Liver (tissue), 9 donors: ENCODE results near the gene CDON. TPM values are rescaled to one million over a fixed set of nuclear protein-coding genes. Genes with fewer than 3 reads are reported as not detected.

ENCODE experiments used
- DNase-seq: peaks from one replicate; pipeline ENCODE4 v3.0.0-alpha.2; 2017; ENCODE audit warnings: low spot score
- H3K27ac ChIP-seq, 2 donors: one replicate each; pipeline ENCODE4 v1.7.0; 2013; ENCODE audit warnings: inconsistent platforms in 2 of 2, low read length in 2 of 2, control low read depth in 1 of 2, low read depth in 1 of 2, mild to moderate bottlenecking in 1 of 2
- H3K27me3 ChIP-seq, 4 donors: one replicate each; pipeline versions ENCODE4 v1.6.1 to v1.7.0; 2013; ENCODE audit warnings: low read length in 3 of 4, inconsistent platforms in 1 of 4, mild to moderate bottlenecking in 1 of 4, moderate library complexity in 1 of 4; ENCODE audit not compliant: control insufficient read depth in 4 of 4, insufficient read depth in 4 of 4
- H3K36me3 ChIP-seq, 4 donors: one replicate each; pipeline versions ENCODE4 v1.6.1 to v1.7.0; 2013; ENCODE audit warnings: low read length in 3 of 4, mild to moderate bottlenecking in 3 of 4, low read depth in 1 of 4, moderate library complexity in 1 of 4; ENCODE audit not compliant: control insufficient read depth in 4 of 4, insufficient read depth in 3 of 4
- H3K4me1 ChIP-seq, 4 donors: one replicate each; pipeline versions ENCODE4 v1.6.1 to v1.7.0; 2013; ENCODE audit warnings: low read length in 3 of 4, mild to moderate bottlenecking in 3 of 4, moderate library complexity in 1 of 4; ENCODE audit not compliant: control insufficient read depth in 4 of 4, insufficient read depth in 4 of 4
- H3K4me3 ChIP-seq, 3 donors: one replicate each; pipeline versions ENCODE4 v1.6.1 to v1.7.0; 2013; ENCODE audit warnings: low read length in 3 of 3, control low read depth in 1 of 3, low read depth in 1 of 3, mild to moderate bottlenecking in 1 of 3
- H3K9ac ChIP-seq, 2 donors: one replicate each; pipeline ENCODE4 v1.7.0; 2013; ENCODE audit warnings: low read length in 2 of 2, mild to moderate bottlenecking in 2 of 2, moderate library complexity in 2 of 2, control low read depth in 1 of 2, low read depth in 1 of 2
- H3K9me3 ChIP-seq, 4 donors: one replicate each; pipeline versions ENCODE4 v1.6.1 to v1.7.0; 2013; ENCODE audit warnings: low read length in 3 of 4; ENCODE audit not compliant: control insufficient read depth in 4 of 4
- EGR1 ChIP-seq, 2 donors: IDR thresholded peaks; 2 replicates each; pipeline ENCODE4 v1.6.1; 2016 to 2018; ENCODE audit warnings: antibody characterized with exemption in 2 of 2, low read depth in 2 of 2
- FOXA2 ChIP-seq: IDR thresholded peaks from 2 replicates; pipeline ENCODE4 v1.6.1; 2016; ENCODE audit warnings: antibody characterized with exemption
- GABPA ChIP-seq, 2 donors: IDR thresholded peaks in 1 of 2; conservative IDR thresholded peaks in 1 of 2; 2 replicates each; pipeline ENCODE4 v1.6.1; 2016; ENCODE audit warnings: antibody characterized with exemption in 2 of 2, mild to moderate bottlenecking in 1 of 2, moderate library complexity in 1 of 2
- HNF4G ChIP-seq: IDR thresholded peaks from 2 replicates; pipeline ENCODE4 v1.6.1; 2016; ENCODE audit warnings: antibody characterized with exemption
- JUND ChIP-seq, 2 donors: IDR thresholded peaks; 2 replicates each; pipeline ENCODE4 v1.6.1; 2016; ENCODE audit warnings: antibody characterized with exemption in 2 of 2
- NR2F2 ChIP-seq: IDR thresholded peaks from 2 replicates; pipeline ENCODE4 v1.6.1; 2016; ENCODE audit warnings: antibody characterized with exemption
- RAD21 ChIP-seq, 2 donors: IDR thresholded peaks; 2 replicates each; pipeline ENCODE4 v1.6.1; 2016; ENCODE audit warnings: antibody characterized with exemption in 2 of 2, mild to moderate bottlenecking in 2 of 2
- REST ChIP-seq: IDR thresholded peaks from 2 replicates; pipeline ENCODE4 v1.6.1; 2016; ENCODE audit warnings: antibody characterized with exemption, mild to moderate bottlenecking
- RXRA ChIP-seq, 2 donors: IDR thresholded peaks; 2 replicates each; pipeline ENCODE4 v1.6.1; 2017 to 2018; ENCODE audit warnings: antibody characterized with exemption in 2 of 2, mild to moderate bottlenecking in 1 of 2
- SP1 ChIP-seq: IDR thresholded peaks from 2 replicates; pipeline ENCODE4 v1.6.1; 2018; ENCODE audit warnings: antibody characterized with exemption, mild to moderate bottlenecking
- TAF1 ChIP-seq: conservative IDR thresholded peaks from 2 replicates; pipeline ENCODE4 v1.6.1; 2016; ENCODE audit warnings: antibody characterized with exemption, mild to moderate bottlenecking
- ZBTB33 ChIP-seq: IDR thresholded peaks from 2 replicates; pipeline ENCODE4 v1.6.1; 2016; ENCODE audit warnings: antibody characterized with exemption
- WGBS: extraction: QIAGEN DNeasy Blood & Tissue Kit; methylation state at CpG from one replicate; pipeline ENCODE4 v1.1.7; 2013; 5-methylcytosine and 5-hydroxymethylcytosine counted together
- polyA plus RNA-seq, 2 donors: library from polyadenylated mRNA; stranded (reverse) in 1 of 2; unstranded in 1 of 2; fragments of 200-250 nt in 1 of 2; fragments of >200 nt in 1 of 2; fragmentation: Nextera tagmentation in 1 of 2; extraction: Ambion mirVana in 1 of 2; gene quantifications; one replicate each; pipeline versions ENCODE4 v1.2.1 to v1.2.3, GENCODE V29; 2013 to 2015
- total RNA-seq, 2 donors: library from RNA; depleted of rRNA; stranded (reverse); fragments of >200 nt; gene quantifications; one replicate each; pipeline ENCODE4 v1.2.3, GENCODE V29; 2014
- TF ChIP-seq, protein P1 (sequence below): fragments of 150-350 bp; IDR thresholded peaks from 2 replicates; pipeline ENCODE4 v1.5.1; 2017; ENCODE audit warnings: improper control_type of control experiment, low read depth, low read length; ENCODE audit not compliant: missing input control
- donor health status: healthy.
- donor health status: healthy.
- donor health status: healthy.
- donor health status: healthy.
- donor health status: healthy.

CDON gene
- total and polyA plus RNA-seq, 4 donors, result 0.69 to 7.4 (median 3.9) TPM

DNA sequence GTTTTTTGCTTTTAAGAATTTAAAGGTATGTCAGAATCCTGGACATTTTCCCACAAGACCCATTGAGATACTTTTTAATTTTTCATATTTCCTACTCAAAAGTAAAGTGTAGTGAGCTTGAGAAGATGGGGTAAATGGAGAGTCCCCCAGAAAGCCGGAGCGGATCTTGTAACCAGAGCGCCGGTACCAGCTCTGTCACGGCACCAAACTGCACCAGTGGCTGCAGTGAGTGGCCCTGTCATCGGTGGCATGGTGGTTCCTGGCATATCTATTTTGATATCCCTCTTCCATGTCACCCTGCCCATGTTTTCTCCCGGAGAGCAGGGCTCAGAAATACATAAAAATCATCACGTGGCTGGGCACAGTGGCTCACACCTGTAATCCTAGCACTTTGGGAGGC lies 139.0 kb downstream of the CDON start:
- Histone ChIP-seq H3K9me3 (no peaks in the 10 kb centered on the region), H3K27ac (no peak overlapping the region), H3K4me3 (no peak overlapping the region), H3K9ac (no peak overlapping the region), H3K4me1 (peaks cover 3 to 15% (median 7%) of the 10 kb centered on the region in 4 donors), H3K36me3 (no peaks in the 10 kb centered on the region), H3K27me3 (no peaks in the 10 kb centered on the region)
- DNase-seq, result no peak
- TF ChIP-seq REST (no peak), JUND (IDR thresholded peaks at IDR 0.05) (no peak), HNF4G (no peak)
- 89% methylated on average over 8 of the region's 8 CpGs for WGBS

GRCh38 chr11:125923012-125923579 lies 139.6 kb downstream of the CDON start:
- Histone ChIP-seq H3K27me3 (no peaks in the 10 kb centered on the region), H3K4me1 (peaks cover 3 to 15% (median 7%) of the 10 kb centered on the region in 4 donors), H3K4me3 (no peak overlapping the region), H3K27ac (no peak overlapping the region), H3K36me3 (no peaks in the 10 kb centered on the region), H3K9me3 (no peaks in the 10 kb centered on the region), H3K9ac (no peak overlapping the region)
- peak; percentile 58 for DNase-seq
- WGBS, result 7% methylated on average over 8 of the region's 8 CpGs
- TF ChIP-seq, protein P1, sequence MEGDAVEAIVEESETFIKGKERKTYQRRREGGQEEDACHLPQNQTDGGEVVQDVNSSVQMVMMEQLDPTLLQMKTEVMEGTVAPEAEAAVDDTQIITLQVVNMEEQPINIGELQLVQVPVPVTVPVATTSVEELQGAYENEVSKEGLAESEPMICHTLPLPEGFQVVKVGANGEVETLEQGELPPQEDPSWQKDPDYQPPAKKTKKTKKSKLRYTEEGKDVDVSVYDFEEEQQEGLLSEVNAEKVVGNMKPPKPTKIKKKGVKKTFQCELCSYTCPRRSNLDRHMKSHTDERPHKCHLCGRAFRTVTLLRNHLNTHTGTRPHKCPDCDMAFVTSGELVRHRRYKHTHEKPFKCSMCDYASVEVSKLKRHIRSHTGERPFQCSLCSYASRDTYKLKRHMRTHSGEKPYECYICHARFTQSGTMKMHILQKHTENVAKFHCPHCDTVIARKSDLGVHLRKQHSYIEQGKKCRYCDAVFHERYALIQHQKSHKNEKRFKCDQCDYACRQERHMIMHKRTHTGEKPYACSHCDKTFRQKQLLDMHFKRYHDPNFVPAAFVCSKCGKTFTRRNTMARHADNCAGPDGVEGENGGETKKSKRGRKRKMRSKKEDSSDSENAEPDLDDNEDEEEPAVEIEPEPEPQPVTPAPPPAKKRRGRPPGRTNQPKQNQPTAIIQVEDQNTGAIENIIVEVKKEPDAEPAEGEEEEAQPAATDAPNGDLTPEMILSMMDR, result peak; percentile 85
- TF ChIP-seq RAD21 (IDR thresholded peaks at IDR 0.05) (peak; percentile 92 to 96), RXRA (IDR thresholded peaks at IDR 0.05) (no peak)

- no peaks in the 10 kb centered on the region for H3K27me3 ChIP-seq
- 86% methylated on average over 3 of the region's 3 CpGs for WGBS
- no peaks in the 10 kb centered on the region for H3K36me3 ChIP-seq
- peaks cover 3 to 15% (median 7%) of the 10 kb centered on the region in 4 donors for H3K4me1 ChIP-seq
- H3K4me3 ChIP-seq, result no peak overlapping the region
- H3K9ac ChIP-seq, result no peak overlapping the region
- no peak for DNase-seq
- H3K27ac ChIP-seq, result no peak overlapping the region
- no peaks in the 10 kb centered on the region for H3K9me3 ChIP-seq
- TF ChIP-seq RAD21 (IDR thresholded peaks at IDR 0.05) (no peak), GABPA (IDR thresholded peaks at IDR 0.05 in 1 of 2, conservative IDR thresholded peaks at IDR 0.05 in 1 of 2) (no peak), REST (no peak), SP1 (no peak), TAF1 (no peak), EGR1 (IDR thresholded peaks at IDR 0.05; ENCODE audit: low read depth in 2 of 2) (no peak), NR2F2 (no peak), FOXA2 (no peak), ZBTB33 (no peak), RXRA (IDR thresholded peaks at IDR 0.05) (no peak)
- TF ChIP-seq, protein P1, result no peak
Observed at GRCh38 chr11:125922156-125922555, 140.5 kb downstream of the CDON start.
